Kidney capillary endothelial cell (primary cell): ENCODE results near the gene POTEM.
"Not testable (repeated sequence)": the region's sequence is repeated elsewhere in the genome, so short reads cannot be mapped to it uniquely, and the experiment has no call there.

Source experiments
- DNase-seq: peaks from one replicate; pipeline ENCODE4 v3.0.0-alpha.2; 2018; ENCODE audit warnings: low spot score

The POTEM gene

GRCh38 chr14:18967134-18967533 is at the start of gene POTEM:
POTEM (plus strand) TSS chr14:18967434; CDS start chr14:18967486, 52 bp downstream.
- DNase-seq = not testable (repeated sequence)

- DNase-seq = not testable (repeated sequence)
Observed at GRCh38 chr14:18918345-18918744, 48.9 kb upstream of the POTEM start.

DNA sequence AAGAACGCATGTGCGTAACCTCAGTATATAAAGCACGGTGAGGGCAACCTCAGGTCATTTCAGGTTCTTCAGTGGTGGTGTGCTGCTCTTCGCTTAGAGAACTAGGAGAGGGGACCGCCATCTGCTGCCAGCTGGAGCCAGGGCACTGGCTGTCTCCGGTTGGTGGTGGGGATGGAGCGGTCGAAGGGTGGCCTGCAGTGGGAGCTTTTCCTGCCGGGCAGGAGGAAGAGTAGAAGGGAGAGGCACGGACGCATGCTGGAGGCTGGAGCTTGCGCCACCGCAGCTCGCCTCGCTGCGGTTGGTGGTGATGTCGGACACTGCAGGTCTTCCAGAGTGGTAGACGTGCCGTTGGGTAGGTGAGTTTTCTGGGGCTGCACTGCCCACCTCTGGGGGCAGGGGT is 47.2 kb upstream of the POTEM start:
- DNase-seq = not testable (repeated sequence)

DNA sequence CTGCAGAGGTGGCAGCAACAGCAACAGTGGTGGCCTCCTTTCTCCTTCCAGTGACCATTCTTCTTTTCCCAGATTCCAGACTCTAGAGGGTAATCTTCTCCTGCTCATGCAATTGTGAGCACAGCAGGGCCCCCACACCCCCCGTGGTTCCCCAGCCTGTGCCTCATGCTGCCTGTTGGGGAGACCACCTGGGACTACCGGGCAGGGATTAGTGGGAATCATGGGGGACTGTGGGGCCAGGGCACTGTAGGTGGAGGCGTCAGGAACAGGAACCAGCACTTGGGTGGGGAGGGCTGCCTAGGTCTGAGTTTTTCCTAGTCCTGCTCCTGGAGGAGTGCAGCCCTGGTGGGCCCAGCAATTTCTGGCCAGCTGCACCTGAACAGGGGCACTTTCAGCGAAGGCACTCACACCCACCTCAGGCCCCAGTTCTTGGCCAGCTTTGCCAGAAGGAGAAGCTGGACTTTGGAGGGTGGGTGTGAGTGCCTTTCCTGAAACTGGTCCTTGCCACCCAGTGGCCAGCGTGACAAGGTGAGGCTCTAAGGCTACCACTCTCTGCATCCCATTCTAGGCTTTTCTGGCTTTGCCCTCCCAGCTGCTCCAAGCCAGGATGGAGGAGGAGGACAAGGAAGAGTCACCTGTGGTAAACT is 46.1 kb upstream of the POTEM start:
- DNase-seq = not testable (repeated sequence)

- not testable (repeated sequence) for DNase-seq
Observed at GRCh38 chr14:18936848-18937247, 30.4 kb upstream of the POTEM start.

DNA sequence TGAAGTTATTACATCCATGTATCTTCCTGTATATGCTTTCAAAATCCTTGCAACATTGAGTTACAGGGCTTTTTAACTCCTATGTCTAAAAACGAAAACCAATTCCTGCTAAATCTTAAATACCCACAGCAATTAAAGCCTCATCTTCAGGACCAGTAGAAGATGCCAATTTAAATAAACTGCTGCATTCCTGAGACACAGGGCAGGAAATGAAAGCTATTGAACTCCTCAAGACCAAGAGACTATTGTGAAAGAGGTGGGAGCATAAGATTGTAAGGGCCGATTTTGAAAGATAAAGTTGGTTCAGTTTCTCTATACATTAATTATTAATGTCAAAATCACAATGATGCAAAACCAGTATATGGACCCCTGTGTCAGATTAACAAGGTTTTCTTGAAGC is 28.5 kb upstream of the POTEM start:
- not testable (repeated sequence) for DNase-seq

DNA sequence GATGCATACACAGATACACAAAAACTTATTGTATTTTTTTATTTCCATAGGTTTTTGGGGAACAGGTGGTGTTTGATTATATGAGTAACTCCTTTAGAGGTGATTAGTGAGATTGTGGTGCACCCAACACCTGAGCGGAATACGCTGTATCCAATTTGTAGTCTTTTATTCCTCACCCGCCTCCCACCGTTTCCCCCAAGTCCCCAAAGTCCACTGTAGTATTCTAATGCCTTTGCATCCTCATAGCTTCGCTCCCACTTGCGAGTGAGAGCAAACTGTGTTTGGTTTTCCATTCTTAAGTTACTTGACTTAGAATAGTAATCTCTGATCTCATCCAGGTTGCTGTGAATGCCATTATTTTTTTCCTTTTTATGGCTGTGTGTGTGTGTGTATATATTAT is 17.3 kb upstream of the POTEM start:
- not testable (repeated sequence) for DNase-seq

GRCh38 chr14:18953085-18953484 is 14.1 kb upstream of the POTEM start:
- DNase-seq = not testable (repeated sequence)

DNA sequence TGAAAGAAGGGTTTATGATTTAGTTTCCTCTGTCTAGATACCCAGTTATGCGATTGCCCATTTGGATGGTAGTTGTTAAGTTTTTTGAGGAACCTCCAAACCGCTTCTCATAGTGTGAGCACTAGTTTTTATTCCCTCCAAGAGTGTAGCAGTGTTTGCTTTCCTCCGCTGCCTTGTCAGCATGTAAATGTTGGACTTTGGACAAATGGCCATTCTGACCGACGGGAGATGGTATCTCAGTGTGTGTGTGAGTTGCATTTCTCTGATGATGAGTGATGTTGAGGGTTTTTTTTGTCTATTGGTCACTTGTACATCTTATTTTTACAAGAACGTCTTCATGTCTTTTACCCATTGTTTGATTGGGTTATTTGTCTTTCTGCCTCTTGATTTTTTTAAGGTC is 11.4 kb upstream of the POTEM start:
- DNase-seq = not testable (repeated sequence)

- not testable (repeated sequence) for DNase-seq
Observed at GRCh38 chr14:18961576-18961975, 5.7 kb upstream of the POTEM start.

- DNase-seq = not testable (repeated sequence)
Observed at GRCh38 chr14:18962143-18962542, 5.1 kb upstream of the POTEM start.

DNA sequence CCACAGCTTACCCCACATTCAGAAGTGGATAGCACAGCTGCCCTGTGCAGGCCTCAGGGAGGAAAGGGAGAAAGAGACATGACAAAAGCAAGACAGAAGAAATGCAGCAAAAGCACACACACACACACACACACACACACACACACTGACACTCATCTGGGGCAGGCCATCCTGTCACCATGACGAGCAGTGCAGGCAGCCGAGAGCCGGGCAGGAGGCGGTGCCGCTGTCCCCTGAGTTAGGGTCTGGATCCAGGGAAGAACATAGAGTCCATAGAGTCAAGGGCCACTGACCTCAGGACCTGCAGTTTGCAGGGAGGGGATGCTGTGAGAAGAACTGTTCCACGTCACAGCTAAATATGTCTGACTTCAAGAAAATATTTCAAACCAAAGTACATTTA is 4.0 kb upstream of the POTEM start:
- DNase-seq = not testable (repeated sequence)

GRCh38 chr14:18964878-18965277 is 2.4 kb upstream of the POTEM start:
- not testable (repeated sequence) for DNase-seq

DNA sequence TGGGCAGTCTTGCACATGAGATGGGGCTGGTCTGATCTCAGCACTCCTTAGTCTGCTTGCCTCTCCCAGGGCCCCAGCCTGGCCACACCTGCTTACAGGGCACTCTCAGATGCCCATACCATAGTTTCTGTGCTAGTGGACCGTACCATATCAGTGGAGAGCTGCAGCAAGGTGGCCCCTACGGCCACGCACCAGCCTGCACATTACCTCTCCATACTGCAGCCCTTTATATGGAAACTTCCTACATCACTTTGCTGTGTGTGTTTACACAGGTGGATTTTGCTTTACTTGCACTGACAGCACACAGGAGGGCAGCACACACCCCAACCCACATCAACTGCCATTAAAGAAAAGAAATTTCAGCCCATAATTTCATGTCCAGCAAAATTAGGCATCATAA is 35.3 kb downstream of the POTEM start:
- not testable (repeated sequence) for DNase-seq

GRCh38 chr14:19006490-19006889 is 39.3 kb downstream of the POTEM start:
- not testable (repeated sequence) for DNase-seq

GRCh38 chr14:19007678-19008077 is 40.4 kb downstream of the POTEM start:
- DNase-seq = not testable (repeated sequence)

DNA sequence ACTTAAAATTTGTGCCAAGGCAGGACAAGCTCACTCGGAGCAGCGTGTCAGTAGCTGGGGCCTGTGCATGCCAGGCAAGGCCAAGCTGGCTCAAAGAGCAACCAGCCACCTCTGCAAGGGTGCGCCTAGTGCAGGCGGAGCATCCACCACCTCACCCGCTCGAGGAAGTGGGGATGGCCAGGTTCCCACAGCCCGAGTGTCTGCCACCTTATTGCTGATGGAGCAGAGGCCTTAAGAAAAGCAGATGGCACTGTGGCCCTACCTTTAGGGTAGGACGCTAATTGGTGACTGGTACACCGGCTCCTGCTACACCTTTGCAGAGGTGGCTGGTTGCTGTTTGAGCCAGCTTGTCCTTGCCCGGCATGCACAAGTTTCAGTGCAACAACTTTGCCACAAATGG is 43.8 kb downstream of the POTEM start:
- not testable (repeated sequence) for DNase-seq

DNA sequence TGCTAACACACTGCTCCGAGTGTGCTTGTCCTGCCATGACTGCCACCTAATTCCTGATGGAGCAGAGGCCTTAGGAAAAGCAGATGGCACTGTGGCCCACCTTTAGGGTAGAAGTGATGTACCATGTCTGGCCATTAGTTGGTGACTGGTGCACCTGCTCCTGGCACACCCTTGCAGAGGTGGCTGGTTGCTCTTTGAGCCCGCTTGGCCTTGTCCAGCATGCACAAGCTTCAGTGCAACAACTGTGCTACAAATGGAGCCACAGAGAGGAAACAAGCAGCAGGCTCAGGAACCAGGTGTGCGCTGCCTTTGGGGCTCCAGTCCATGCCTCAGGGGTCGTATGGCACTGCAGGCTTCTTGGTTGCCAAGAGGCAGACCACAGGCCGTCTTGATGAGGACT is 44.5 kb downstream of the POTEM start:
- not testable (repeated sequence) for DNase-seq

DNA sequence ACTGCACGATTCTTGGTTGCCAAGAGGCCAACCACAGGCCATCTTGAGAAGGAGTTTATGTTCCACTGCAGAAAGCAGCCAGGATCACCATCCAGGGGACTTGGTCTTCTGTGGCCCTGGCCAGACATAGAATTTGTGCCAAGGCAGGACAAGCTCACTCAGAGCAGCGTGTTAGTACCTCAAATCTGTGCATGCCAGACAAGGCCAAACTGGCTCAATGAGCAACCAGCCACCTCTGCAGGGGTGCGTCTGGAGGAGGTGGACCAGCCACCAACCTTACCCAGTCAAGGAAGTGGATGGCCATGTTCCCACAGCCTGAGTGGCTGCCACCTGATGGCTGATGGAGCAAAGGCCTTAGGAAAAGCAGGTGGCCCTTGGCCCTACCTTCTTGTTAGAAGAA is 48.0 kb downstream of the POTEM start:
- DNase-seq = not testable (repeated sequence)

DNA sequence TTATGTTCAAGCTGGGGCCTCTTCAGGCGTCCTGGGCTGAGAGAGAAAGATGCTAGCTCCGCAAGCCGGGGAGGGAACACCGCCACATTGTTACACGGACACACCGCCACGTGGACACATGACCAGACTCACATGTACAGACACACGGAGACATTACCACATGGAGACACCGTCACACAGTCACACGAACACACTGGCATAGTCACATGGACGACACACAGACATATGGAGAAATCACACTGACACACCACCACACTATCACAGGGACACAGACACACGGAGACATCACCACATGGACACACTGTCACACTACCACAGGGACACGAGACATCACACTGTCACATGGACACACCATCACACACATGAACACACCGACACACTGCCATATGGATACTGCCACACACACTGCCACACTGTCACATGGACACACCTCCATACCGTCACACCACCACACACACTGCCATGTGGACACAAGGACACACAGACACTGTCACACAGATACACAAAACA is 57.9 kb downstream of the POTEM start:
- DNase-seq = not testable (repeated sequence)

DNA sequence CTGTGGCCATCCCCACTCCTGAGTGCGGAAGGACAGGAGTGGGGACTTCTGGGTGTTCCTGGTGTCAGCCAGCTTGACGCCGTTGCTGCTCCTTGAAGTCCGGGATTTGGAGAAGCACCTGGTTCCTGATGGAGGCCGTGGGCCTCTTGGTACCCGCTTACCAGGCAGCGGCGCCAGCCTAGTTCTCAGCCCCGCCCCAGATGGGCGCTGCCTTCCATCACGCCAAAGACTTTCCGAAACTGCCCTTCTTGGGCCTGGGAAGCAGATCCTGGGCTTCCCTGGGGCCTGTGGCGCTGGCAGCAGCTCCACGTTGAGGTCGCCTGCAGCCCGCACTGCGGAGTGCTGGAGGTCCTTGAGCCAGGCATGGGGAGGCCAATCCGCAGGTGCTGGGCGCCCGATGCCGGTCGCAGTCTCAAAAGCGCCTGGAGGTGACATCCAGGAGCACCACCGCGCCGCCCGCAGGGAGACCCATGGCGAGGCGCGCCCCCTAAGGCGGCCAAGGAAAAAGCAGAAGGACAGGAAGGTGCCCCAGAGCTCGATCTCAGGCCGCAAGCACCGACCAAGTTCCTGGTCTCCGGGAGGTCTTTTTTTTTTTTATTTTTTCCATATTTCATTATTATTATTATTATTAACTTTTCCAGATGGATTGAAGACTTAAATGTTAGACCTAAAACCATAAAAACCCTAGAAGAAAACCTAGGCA is 59.6 kb downstream of the POTEM start:
- DNase-seq = not testable (repeated sequence)

GRCh38 chr14:19027895-19028294 is 60.7 kb downstream of the POTEM start:
- DNase-seq = not testable (repeated sequence)

DNA sequence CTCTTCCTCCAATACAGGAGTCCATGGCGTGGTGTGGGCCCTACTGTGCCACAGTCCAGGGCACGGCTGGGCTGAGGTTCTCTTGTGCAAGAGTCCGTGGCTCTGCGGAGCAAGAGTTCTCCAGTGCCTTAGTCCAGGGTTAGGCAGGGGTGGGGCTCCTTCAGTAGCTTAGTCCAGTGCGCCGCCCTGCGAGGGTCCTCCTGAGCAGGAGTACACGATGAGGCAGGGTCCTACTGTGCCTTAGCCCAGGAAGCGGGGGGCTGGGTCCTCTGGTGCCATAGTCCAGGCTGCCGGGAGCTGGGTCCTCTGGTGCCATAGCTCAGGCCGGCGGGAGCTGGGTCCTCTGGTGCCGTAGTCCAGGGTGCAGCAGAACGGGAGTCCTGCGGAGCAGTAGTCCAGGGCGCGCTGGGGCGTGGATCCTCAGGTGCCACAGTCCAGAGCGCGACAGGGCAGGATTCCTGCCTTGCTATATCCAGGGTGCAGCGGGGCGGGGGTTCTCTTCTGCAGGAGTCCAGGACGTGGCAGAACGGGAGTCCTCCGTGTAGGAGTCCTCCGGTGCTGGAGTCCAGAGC is 69.7 kb downstream of the POTEM start:
- DNase-seq = not testable (repeated sequence)
